ENCODE results near the gene MAP4K5. TPM values are rescaled to one million over a fixed set of nuclear protein-coding genes. Genes with fewer than 3 reads are reported as not detected.
"Not testable (repeated sequence)": the region's sequence is repeated elsewhere in the genome, so short reads cannot be mapped to it uniquely, and the experiment has no call there.

The MAP4K5 gene
- total and polyA plus RNA-seq, 4 experiments from 2014 or later, result 5.9 to 43.0 (median 31.5) TPM

- POLR2A ChIA-PET (ENCODE audit: partially characterized antibody), result interaction anchor here (0.8 to 1.6 kb wide), 2 partner anchors 234 to 317 kb away, joined by 3 to 4 read pairs; no protein-coding TSS in a partner anchor
- Mint-ChIP-seq H3K27me3 (peaks cover 2 to 8% of the 10 kb centered on the region in 2 donors), H3K4me3 (no peak overlapping the region), H3K9me3 (no peaks in the 10 kb centered on the region), H3K27ac (no peak overlapping the region), H3K36me3 (no peaks in the 10 kb centered on the region), H3K4me1 (peaks cover 9 to 15% (median 12%) of the 10 kb centered on the region in 4 donors)
- peak; percentile 43 to 52 (median 49) for DNase-seq
- Histone ChIP-seq H3K36me3 (ENCODE audit: insufficient read depth, low read length) (no peaks in the 10 kb centered on the region), H3K27me3 (ENCODE audit: insufficient read depth, low read length) (no peaks in the 10 kb centered on the region), H3K9me3 (ENCODE audit: control insufficient read depth in 1 of 2, low read length in 2 of 2) (no peaks in the 10 kb centered on the region), H3K4me3 (ENCODE audit: low read length in 2 of 2) (no peak overlapping the region), H3K4me1 (ENCODE audit: insufficient read depth, low read length) (peaks cover 7% of the 10 kb centered on the region), H3K27ac (ENCODE audit: low read depth, low read length) (no peak overlapping the region)
- intact Hi-C loops (cut with micrococcal nuclease), result loop anchor here (1.0 kb wide), 3 partner anchors 230 to 317 kb away; no protein-coding TSS in a partner anchor
- CTCF ChIA-PET (ENCODE audit: partially characterized antibody), result interaction anchor here (0.6 to 2.8 kb wide), 16 partner anchors 10 to 323 kb away, joined by 3 to 37 read pairs (median 4); no protein-coding TSS in a partner anchor
Measured at GRCh38 chr14:50542941-50543418, 10.6 kb upstream of the MAP4K5 start.

DNA sequence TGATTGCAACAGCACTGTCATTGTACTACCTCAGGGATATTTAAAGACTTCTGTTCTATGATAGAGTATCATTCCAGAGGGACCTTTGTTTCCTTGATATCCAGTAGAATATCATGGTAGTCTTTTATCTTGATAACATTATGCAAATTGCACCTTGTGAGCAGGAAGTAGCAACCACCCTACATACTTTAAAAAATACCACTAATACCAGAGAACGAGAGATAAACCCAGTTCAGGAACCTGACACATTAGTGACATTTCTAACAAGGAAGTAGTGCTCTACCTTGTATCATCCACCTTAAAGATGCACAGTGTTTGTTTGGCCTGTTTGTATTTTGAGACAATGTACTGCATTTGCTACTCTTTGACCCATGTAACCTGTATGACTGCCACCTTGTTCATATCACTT, 8.8 kb upstream of the MAP4K5 start:
- H3K27me3 ChIP-seq (ENCODE audit: insufficient read depth, low read length), result no peaks in the 10 kb centered on the region
- no peak overlapping the region for H3K27ac ChIP-seq (ENCODE audit: low read depth, low read length)
- H3K36me3 ChIP-seq (ENCODE audit: insufficient read depth, low read length), result no peaks in the 10 kb centered on the region
- Mint-ChIP-seq H3K9me3 (no peaks in the 10 kb centered on the region), H3K27ac (peak overlapping the region in 3 of 7 donors; percentile 21 to 57 (median 38)), H3K4me3 (peak overlapping the region in 1 of 8 donors; percentile 22), H3K4me1 (peaks cover 9 to 15% (median 12%) of the 10 kb centered on the region in 4 donors), H3K27me3 (peaks cover 0 to 8% of the 10 kb centered on the region in 2 donors), H3K36me3 (no peaks in the 10 kb centered on the region)
- intact Hi-C loops (cut with micrococcal nuclease), result no loop called here
- H3K4me1 ChIP-seq (ENCODE audit: insufficient read depth, low read length), result peaks cover 7% of the 10 kb centered on the region
- H3K9me3 ChIP-seq (ENCODE audit: control insufficient read depth in 1 of 2, low read length in 2 of 2), result no peaks in the 10 kb centered on the region
- CTCF ChIA-PET (ENCODE audit: partially characterized antibody), result interaction anchor here (0.7 to 3.3 kb wide), 10 partner anchors 13 to 319 kb away, joined by 3 to 24 read pairs (median 6); no protein-coding TSS in a partner anchor
- POLR2A ChIA-PET (ENCODE audit: partially characterized antibody), result no interaction called here
- DNase-seq, result no peak
- H3K4me3 ChIP-seq (ENCODE audit: low read length in 2 of 2), result no peak overlapping the region

GRCh38 chr14:50539051-50539450, 6.7 kb upstream of the MAP4K5 start:
- intact Hi-C loops (cut with micrococcal nuclease), result loop anchor here (10.0 kb wide), 1 partner anchor 904 kb away; the partner anchor contains the start of gene DNAAF2
- peaks cover 0 to 1% of the 10 kb centered on the region in 2 donors for H3K27me3 Mint-ChIP-seq
- no peak overlapping the region for H3K27ac Mint-ChIP-seq
- H3K36me3 ChIP-seq (ENCODE audit: insufficient read depth, low read length), result no peaks in the 10 kb centered on the region
- ChIA-PET POLR2A (ENCODE audit: partially characterized antibody) (no interaction called here), CTCF (ENCODE audit: partially characterized antibody) (interaction anchor here (1.2 to 3.3 kb wide), 5 partner anchors 9 to 321 kb away, joined by 4 to 24 read pairs (median 11); no protein-coding TSS in a partner anchor)
- H3K4me3 Mint-ChIP-seq, result no peak overlapping the region
- H3K9me3 Mint-ChIP-seq, result no peaks in the 10 kb centered on the region
- peaks cover 7% of the 10 kb centered on the region for H3K4me1 ChIP-seq (ENCODE audit: insufficient read depth, low read length)
- no peaks in the 10 kb centered on the region for H3K27me3 ChIP-seq (ENCODE audit: insufficient read depth, low read length)
- peaks cover 9 to 15% (median 13%) of the 10 kb centered on the region in 4 donors for H3K4me1 Mint-ChIP-seq
- no peak overlapping the region for H3K27ac ChIP-seq (ENCODE audit: low read depth, low read length)
- H3K36me3 Mint-ChIP-seq, result no peaks in the 10 kb centered on the region
- H3K9me3 ChIP-seq (ENCODE audit: control insufficient read depth in 1 of 2, low read length in 2 of 2), result no peaks in the 10 kb centered on the region
- no peak overlapping the region for H3K4me3 ChIP-seq (ENCODE audit: low read length in 2 of 2)
- DNase-seq, result no peak

DNA sequence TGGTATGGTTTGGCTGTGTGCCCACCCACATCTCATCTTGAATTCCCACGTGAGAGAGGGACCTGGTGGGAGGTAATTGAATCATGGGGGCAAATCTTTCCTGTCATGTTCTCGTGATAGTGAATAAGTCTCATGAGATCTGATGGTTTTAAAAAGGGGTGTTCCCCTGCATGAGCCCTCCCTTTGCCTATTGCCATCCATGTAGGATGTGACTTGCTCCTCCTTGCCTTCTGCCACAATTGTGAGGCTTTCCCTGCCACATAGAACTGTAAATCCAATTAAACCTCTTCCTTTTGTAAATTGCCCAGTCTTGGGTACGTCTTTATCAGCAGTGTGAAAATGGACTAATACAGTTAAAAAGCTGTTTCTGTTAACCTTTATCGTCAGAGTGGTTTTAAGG, 5.7 kb upstream of the MAP4K5 start:
- H3K27me3 Mint-ChIP-seq; H3K36me3 Mint-ChIP-seq; H3K27ac ChIP-seq (ENCODE audit: low read depth, low read length); H3K9me3 ChIP-seq (ENCODE audit: control insufficient read depth in 1 of 2, low read length in 2 of 2); H3K27me3 ChIP-seq (ENCODE audit: insufficient read depth, low read length); H3K9me3 Mint-ChIP-seq; H3K4me3 ChIP-seq (ENCODE audit: low read length in 2 of 2); DNase-seq; POLR2A ChIA-PET (ENCODE audit: partially characterized antibody); H3K4me3 Mint-ChIP-seq; H3K36me3 ChIP-seq (ENCODE audit: insufficient read depth, low read length); H3K27ac Mint-ChIP-seq: not testable (repeated sequence)
- peaks cover 13 to 20% (median 15%) of the 10 kb centered on the region in 4 donors for H3K4me1 Mint-ChIP-seq
- intact Hi-C loops (cut with micrococcal nuclease), result loop anchor here (10.0 kb wide), 1 partner anchor 903 kb away; the partner anchor contains the start of gene DNAAF2
- CTCF ChIA-PET (ENCODE audit: partially characterized antibody), result interaction anchor here (2.4 to 3.3 kb wide), 3 partner anchors 217 to 322 kb away, joined by 11 to 24 read pairs (median 11); no protein-coding TSS in a partner anchor
- peaks cover 12% of the 10 kb centered on the region for H3K4me1 ChIP-seq (ENCODE audit: insufficient read depth, low read length)

GRCh38 chr14:50534997-50535396, 2.6 kb upstream of the MAP4K5 start:
- CTCF ChIA-PET (ENCODE audit: partially characterized antibody), result interaction anchor here (1.0 to 1.1 kb wide), 2 partner anchors 214 to 243 kb away, joined by 3 read pairs; no protein-coding TSS in a partner anchor
- POLR2A ChIA-PET (ENCODE audit: partially characterized antibody), result interaction anchor here (0.6 kb wide), 1 partner anchor 172 kb away, joined by 3 read pairs; no protein-coding TSS in a partner anchor

DNA sequence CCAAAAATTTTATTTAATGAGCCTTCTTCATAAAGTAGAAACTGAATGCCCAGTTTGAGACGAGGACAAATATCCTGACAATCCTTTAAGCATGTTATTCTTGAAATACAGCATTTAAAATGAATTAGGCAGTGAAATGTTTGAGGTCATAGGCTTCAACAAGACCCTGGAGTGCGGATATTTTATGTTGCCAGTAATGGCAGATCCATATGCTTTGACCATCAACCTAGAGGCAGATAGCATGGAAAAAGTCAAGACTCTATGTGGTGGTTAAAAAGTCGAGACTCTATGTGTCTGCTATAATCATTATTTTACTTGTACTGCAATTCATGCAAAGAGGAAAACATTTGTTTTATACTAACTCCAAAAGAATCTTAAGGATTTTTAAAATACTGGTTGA, 2.0 kb upstream of the MAP4K5 start:
- Mint-ChIP-seq H3K27ac (peak overlapping the region in 1 of 7 donors; percentile 32), H3K27me3 (no peaks in the 10 kb centered on the region), H3K36me3 (peaks cover 0 to 1% of the 10 kb centered on the region in 2 donors), H3K9me3 (no peaks in the 10 kb centered on the region), H3K4me1 (peaks cover 27 to 35% (median 33%) of the 10 kb centered on the region in 4 donors), H3K4me3 (no peak overlapping the region)
- H3K27ac ChIP-seq (ENCODE audit: low read depth, low read length), result no peak overlapping the region
- H3K36me3 ChIP-seq (ENCODE audit: insufficient read depth, low read length), result no peaks in the 10 kb centered on the region
- H3K4me3 ChIP-seq (ENCODE audit: low read length in 2 of 2), result no peak overlapping the region
- H3K27me3 ChIP-seq (ENCODE audit: insufficient read depth, low read length), result no peaks in the 10 kb centered on the region
- intact Hi-C loops (cut with micrococcal nuclease), result loop anchor here (10.0 kb wide), 1 partner anchor 900 kb away; the partner anchor contains the start of gene DNAAF2
- H3K4me1 ChIP-seq (ENCODE audit: insufficient read depth, low read length), result peaks cover 32% of the 10 kb centered on the region
- no peak for DNase-seq
- CTCF ChIA-PET (ENCODE audit: partially characterized antibody), result interaction anchor here (1.0 to 1.1 kb wide), 2 partner anchors 214 to 243 kb away, joined by 3 read pairs; no protein-coding TSS in a partner anchor
- POLR2A ChIA-PET (ENCODE audit: partially characterized antibody), result no interaction called here
- no peaks in the 10 kb centered on the region for H3K9me3 ChIP-seq (ENCODE audit: control insufficient read depth in 1 of 2, low read length in 2 of 2)

More at GRCh38 chr14:50534997-50535396, 2.6 kb upstream of the MAP4K5 start:
- Mint-ChIP-seq H3K9me3 (no peaks in the 10 kb centered on the region), H3K27me3 (no peaks in the 10 kb centered on the region), H3K4me3 (no peak overlapping the region), H3K36me3 (peaks cover 0 to 1% of the 10 kb centered on the region in 2 donors), H3K4me1 (peaks cover 21 to 29% (median 27%) of the 10 kb centered on the region in 4 donors), H3K27ac (no peak overlapping the region)
- intact Hi-C loops (cut with micrococcal nuclease), result loop anchor here (10.0 kb wide), 1 partner anchor 900 kb away; the partner anchor contains the start of gene DNAAF2
- Histone ChIP-seq H3K36me3 (ENCODE audit: insufficient read depth, low read length) (no peaks in the 10 kb centered on the region), H3K27ac (ENCODE audit: low read depth, low read length) (no peak overlapping the region), H3K4me1 (ENCODE audit: insufficient read depth, low read length) (peaks cover 26% of the 10 kb centered on the region), H3K9me3 (ENCODE audit: control insufficient read depth in 1 of 2, low read length in 2 of 2) (no peaks in the 10 kb centered on the region), H3K4me3 (ENCODE audit: low read length in 2 of 2) (no peak overlapping the region), H3K27me3 (ENCODE audit: insufficient read depth, low read length) (no peaks in the 10 kb centered on the region)
- DNase-seq, result no peak

GRCh38 chr14:50533806-50534205, 1.4 kb upstream of the MAP4K5 start:
- H3K27ac Mint-ChIP-seq, result peak overlapping the region in 1 of 7 donors; percentile 32
- DNase-seq, result no peak
- Histone ChIP-seq H3K4me3 (ENCODE audit: low read length in 2 of 2) (no peak overlapping the region), H3K4me1 (ENCODE audit: insufficient read depth, low read length) (peaks cover 38% of the 10 kb centered on the region), H3K27ac (ENCODE audit: low read depth, low read length) (no peak overlapping the region), H3K36me3 (ENCODE audit: insufficient read depth, low read length) (no peaks in the 10 kb centered on the region), H3K9me3 (ENCODE audit: control insufficient read depth in 1 of 2, low read length in 2 of 2) (no peaks in the 10 kb centered on the region), H3K27me3 (ENCODE audit: insufficient read depth, low read length) (no peaks in the 10 kb centered on the region)
- peaks cover 0 to 1% of the 10 kb centered on the region in 2 donors for H3K36me3 Mint-ChIP-seq
- CTCF ChIA-PET (ENCODE audit: partially characterized antibody), result interaction anchor here (1.0 to 2.3 kb wide), 2 partner anchors 12 to 213 kb away, joined by 3 to 31 read pairs; no protein-coding TSS in a partner anchor
- POLR2A ChIA-PET (ENCODE audit: partially characterized antibody), result no interaction called here
- H3K27me3 Mint-ChIP-seq, result no peaks in the 10 kb centered on the region
- no peaks in the 10 kb centered on the region for H3K9me3 Mint-ChIP-seq
- no peak overlapping the region for H3K4me3 Mint-ChIP-seq
- H3K4me1 Mint-ChIP-seq, result peaks cover 30 to 41% (median 39%) of the 10 kb centered on the region in 4 donors
- intact Hi-C loops (cut with micrococcal nuclease), result loop anchor here (2.0 to 10.0 kb wide), 7 partner anchors 221 to 1071 kb away; partner anchors contain the start of genes DMAC2L, DNAAF2, L2HGDH and NEMF

Data from CD4-positive, alpha-beta memory T cell (primary cell).